ENCODE measurements around the gene CCNF. TPM values are rescaled to one million over a fixed set of nuclear protein-coding genes. Genes with fewer than 3 reads are reported as not detected.

CCNF gene
- total RNA-seq, 1 donor from 2014 or later, result 7.8 TPM

GRCh38 chr16:2457267-2457666 lies 28.0 kb downstream of the CCNF start:
- no peak for DNase-seq

DNA sequence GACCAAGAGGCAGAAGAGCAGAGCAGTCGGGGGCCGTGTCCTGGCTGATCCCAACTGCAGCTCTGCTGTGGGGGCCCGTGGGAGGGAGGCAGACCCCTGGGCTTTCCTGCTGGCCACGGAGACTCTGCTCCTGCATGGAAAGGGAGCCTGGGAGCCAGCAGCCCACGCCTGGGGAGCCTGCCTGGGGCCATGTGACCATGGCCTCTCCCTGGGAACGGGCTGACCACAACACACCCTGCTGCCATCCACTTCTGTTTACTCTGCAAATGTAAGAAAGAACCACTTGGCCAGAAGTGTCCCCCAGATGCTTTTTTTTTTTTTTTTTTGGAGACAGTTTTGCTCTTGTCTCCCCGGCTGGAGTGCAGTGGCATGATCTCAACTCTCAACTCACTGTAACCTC lies 28.7 kb downstream of the CCNF start:
- no peak for DNase-seq

- DNase-seq, result no peak
Observed at GRCh38 chr16:2458887-2459646, 29.8 kb downstream of the CCNF start.

DNA sequence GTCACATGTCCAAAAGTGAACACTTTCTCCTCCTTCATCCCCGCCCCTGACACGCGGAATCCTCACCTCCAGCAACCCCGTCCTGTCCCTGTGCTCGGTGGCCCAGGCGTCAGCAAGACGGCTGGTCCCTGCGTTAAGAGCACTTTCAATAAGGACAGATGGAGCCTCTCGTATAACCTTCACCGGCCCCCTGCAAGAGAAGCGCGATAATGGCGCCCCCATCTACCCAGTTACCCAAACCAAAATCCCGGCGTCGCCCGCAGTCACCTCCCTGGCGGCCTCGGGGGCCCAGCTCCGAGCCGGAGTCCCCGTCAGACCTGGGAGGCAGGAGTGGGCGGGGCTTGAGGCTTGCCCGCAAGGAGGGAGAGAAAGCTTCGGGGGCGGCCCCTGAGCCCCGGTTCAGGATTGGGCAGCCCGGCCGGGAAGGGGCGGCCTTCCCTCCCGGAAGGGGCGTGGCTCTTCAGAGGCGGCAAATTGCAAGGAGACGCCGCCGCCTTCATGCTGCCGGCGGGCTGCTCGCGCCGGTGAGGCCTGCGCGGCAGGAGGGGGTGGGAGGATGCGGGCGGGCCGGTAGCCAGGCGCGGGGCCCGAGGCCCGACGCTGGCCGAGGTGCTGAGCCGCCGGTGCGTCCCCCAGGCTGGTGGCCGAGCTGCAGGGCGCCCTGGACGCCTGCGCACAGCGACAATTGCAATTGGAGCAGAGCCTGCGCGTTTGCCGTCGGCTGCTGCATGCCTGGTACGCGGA lies 30.6 kb downstream of the CCNF start, which contains the start of gene TEDC2:
Gene TEDC2, plus strand, starts transcription at position 463 of the 744 bp plus-strand sequence. Its CDS starts 36 bp downstream, at position 499.
- peak; percentile 83 for DNase-seq

- no peak for DNase-seq
Observed at GRCh38 chr16:2460391-2460713, 31.1 kb downstream of the CCNF start.

DNA sequence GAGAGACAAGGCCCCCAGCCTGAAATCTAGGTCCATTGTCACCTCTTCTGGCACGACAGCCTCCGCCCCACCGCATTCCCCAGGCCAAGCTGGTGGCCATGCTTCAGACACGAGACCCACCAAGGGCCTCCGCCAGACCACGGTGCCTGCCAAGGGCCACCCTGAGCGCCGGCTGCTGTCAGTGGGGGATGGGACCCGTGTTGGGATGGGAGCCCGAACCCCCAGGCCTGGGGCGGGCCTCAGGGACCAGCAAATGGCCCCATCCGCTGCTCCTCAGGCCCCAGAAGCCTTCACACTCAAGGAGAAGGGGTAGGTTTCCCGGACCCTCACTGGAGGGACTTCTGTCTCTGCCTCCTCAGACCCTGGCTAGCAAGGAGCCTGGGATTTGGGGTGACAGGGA lies 31.7 kb downstream of the CCNF start:
- no peak for DNase-seq

DNA sequence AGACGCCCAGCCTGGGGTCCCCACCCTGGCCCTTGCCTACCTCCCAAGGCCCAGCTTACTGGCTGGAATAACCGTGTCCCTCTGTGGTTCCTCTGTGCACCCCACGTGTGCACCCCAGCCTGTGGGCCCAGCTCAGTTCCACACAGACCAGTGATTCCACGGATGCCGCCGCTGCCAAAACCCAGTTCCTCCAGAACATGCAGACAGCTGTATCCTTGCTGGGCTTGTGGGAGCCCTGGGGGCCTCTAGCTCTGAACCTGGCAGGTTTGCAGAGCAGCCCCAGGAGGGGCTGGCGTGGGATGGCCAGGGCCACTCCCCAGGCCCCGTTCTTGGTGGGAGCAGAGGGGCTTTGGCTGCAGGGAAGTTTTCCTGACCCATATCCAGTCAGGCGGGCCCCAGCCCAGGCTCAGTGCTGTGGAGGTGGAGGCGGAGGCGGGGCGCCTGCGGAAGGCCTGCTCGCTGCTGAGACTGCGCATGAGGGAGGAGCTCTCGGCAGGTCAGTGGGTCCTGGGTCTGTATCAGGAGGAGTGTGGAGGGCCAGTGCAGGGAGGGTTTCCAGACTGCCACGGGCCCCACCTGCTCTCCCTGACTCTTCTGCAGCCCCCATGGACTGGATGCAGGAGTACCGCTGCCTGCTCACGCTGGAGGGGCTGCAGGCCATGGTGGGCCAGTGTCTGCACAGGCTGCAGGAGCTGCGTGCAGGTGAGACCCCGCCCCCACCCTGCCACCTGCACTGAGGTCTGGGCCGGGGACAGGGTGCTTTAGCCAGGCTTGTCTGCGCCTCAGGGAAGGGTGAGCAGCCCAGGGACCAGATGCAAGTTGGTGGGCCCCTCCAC lies 33.0 kb downstream of the CCNF start:
- no peak for DNase-seq

DNA sequence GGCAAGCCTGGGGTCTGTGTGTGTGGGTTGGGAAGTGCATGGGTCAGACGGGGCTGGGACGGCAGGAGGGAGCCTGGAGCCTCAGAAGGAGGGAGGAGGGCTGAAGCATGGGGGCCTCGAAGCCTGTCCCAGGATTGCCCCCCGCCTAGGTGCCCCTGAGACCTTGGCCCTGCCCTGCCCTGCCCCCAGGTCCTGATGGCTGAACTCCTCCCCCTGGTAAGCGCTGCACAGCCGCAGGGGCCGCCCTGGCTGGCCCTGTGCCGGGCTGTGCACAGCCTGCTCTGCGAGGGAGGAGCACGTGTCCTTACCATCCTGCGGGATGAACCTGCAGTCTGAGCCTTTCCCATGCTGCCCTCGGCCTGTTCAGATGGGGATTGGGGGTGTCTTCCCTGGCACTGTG lies 35.1 kb downstream of the CCNF start:
- no peak for DNase-seq

DNA sequence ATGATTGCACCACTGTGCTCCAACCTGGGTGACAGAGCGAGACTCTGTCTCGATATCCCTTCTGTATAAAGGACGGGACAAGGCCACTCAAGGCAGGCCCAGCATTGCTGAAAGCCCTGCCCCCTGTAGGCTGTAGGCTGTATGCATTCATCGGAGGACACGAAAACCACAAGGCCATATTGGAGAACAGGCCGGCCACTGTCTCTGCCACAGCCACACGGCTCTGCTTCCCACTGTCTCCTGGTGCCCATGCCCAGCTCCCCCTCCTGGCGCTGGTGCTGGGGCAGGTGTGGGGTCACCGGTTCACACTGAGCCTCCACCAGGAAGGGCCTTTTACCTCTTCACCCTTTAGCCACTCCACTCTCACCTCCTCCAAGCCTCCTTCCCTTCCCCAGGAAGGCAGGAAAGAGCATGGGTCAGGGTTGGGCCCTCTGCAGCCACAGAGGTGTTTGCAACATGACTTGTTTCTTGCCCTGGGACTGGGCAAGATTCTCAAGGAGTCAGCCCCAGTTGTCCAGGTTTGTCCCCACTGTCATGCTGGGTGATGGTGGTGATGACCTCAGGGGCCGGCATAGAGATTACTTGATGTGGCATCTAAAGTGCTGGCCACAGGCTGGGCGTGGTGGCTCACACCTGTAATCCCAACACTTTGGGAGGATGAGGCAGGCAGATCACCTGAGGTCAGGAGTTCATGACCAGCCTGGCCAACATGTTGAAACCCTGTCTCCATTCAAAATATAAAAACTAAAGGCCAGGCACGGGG lies 36.6 kb downstream of the CCNF start:
- no peak for DNase-seq

DNA sequence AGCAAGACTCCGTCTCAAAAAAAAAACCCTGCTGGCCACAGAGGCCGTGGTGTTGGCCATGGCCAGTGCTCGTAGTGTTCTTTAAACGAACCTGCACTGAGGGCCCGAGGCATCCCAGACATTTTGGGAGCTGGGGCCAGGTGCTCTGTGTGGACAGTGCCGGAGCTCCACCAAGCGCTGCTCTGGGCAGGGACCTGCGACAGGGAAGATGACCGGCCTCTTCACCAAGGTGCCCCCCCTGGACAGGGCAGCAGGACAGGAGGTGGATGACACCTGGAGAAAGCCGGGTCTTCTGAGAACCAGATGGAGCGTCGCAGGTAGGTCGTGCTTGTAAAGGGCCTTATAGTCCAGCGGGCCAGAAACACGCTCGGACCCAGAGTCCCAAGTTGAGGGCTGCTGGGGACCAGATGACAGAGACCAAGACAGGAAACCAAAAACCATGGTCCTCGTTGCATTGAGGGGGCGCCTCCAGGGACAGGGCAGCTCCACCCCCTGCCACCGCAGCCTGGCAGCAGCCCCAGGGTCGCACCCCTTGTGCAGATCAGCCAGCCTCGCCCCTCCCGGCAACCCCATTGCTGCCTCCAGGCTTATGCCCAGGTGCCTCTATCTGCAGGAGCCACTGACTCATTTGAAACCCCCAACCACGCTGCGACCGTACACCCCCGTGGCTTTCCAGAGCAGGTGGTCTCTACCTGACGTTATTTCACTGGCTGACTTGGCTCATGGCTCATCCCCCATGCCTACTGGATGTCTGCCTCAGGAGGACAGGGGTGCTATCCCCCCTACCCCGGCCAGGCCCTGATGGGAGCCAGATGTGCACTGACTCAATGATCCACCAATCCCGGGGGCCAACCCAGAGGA lies 37.6 kb downstream of the CCNF start:
- no peak for DNase-seq

DNA sequence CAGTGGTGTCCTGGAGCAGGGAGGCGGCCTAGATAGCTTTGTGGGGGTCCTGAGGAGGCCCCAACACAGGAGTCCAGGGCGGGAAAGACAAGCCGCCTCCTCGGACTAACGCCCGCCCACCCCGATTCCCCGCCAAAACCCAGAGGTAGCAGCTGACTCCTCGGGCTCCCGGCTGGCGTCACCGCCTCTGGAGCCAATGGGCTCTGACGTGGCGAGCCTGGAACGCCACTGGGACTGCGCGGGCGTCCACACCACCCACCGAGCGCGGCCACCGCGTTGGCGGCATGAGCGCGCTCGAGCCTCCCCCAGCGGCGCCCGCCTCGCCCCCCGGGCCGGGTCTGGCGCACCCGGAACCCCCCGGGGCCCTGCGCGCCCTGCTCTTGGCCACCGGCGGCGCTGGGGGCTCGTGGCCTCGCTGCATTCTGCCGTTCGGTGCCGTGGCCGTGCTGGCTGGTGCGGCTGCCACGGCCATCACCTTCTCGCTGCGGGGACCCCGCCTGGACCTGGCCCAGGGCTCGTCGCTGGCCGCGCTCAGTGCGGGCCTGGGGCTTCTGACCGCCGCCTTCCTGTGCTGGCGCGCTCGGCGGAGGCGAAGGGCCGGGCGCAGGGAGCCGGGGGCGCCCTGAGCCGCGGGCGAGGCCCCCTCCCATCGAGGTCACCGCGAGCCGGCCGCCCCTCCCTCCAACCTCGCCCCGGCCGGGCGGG lies 38.4 kb downstream of the CCNF start:
- DNase-seq, result peak; percentile 66

DNA sequence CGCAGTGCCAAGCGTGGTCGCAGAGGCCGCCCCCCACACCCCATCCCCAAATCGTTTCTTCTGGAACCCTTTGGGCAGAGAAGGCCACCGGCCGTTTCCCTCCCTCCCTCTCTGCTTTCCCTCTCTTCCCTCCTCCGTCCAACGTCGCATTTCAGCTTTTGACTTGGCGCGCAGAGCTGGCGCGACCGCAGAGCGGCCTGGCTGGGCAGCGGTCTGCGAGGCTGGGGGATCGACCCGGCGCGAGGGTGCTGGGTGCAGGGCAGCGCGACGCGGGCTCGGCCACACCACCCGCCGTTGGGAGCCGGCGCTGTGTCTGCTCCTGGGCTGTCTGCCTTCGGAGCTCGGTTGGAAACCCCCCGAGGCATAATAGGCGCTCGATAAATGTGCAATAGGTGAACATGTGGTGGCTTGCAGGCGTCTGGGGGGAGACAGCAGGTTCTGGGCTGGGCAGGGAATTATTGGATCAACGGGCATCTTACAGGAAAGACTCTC lies 39.0 kb downstream of the CCNF start:
- DNase-seq, result no peak

DNA sequence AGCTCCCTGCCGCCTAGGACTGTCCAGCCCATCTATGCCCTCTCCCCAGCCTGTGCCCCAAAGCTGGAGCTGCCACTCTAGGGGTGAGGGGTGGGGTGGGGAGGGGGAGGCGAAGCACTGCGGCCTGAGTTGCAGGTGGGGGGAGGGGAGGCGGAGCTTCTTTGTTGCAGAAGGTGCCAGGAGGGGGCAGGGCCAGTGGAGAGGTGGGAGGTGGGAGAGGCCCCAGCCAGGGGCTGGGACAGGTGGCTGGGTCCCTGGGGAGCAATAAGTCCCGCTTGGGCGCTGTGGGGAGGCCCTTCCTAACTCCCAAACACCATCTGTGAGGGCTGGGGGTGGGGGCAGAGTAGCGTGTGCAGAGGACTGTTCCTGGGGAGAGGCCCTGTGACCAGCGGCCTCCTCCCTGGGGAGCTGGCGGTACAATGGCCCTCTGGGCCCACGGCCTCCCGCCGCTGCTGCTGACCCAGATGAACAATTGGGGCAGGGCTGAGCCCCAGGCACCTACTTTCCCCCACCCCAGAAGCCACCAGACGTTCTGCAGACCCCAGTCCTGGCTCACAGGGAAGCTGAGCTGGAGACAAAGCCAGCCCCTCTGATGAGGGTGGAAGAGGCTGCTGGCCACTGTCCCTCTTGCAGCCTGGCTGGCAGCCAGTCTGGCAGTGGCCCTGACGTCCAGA lies 39.6 kb downstream of the CCNF start:
- no peak for DNase-seq

- no peak for DNase-seq
Observed at GRCh38 chr16:2469399-2470233, 40.4 kb downstream of the CCNF start.

DNA sequence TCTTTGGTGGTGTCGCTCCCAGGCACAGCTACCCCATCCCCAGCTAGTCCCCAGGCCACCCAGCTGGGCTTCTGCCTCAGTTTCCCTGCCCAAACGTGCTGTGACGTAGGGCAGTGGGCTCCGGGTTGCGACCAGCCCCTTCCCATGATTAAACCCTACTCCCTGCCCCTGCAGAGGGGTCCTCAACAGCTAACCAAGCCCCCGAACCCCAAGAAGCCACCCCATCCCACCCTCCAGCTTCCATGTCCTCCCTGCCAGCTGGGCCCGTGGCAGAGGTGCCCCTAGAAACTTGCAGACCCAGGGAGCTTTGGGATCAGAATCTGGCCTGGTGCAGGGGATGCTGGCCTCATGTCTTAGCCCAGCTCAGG lies 41.0 kb downstream of the CCNF start:
- no peak for DNase-seq

GRCh38 chr16:2470603-2471015 lies 41.4 kb downstream of the CCNF start:
- no peak for DNase-seq

DNA sequence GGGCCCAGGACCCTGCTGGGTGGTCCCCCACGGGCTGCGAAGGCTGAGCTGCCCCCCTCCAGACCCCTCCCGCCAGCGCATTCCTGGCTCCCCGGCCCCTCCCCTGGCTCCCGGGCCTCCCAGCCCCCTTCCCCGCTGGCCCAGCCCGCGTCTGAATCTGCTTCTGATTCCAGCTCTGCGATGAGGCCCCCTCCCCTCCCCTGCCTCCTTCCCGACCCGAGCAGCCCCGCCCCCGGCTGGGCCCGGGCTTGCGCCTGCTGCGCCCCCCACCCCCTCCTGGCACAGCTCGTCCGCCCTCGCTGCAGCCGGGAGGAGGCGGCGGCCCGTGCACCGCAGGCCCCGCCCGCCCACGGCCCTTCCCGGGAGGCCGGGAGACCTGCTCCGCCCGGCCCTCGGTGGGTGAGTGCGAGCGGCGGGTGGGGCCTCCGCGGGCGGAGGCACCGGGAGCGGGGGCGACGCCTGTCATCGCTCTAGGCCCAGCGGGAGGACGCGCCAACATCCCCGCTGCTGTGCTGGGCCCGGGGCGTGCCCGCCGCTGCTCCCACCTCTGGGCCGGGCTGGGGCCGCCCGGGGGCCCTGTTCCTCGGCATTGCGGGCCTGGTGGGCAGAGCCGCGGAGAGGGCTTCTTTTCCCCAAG lies 41.9 kb downstream of the CCNF start, which contains the start of gene NTN3:
Gene NTN3, plus strand, starts transcription at position 282 of the 637 bp plus-strand sequence. CDS start 405 bp downstream, outside the sequence.
- peak; percentile 76 for DNase-seq

Measured in skin of body (tissue), 2 donors.